Vagina (tissue), 2 donors: Measurements from ENCODE around the gene OSBPL10. TPM values are rescaled to one million over a fixed set of nuclear protein-coding genes. Genes with fewer than 3 reads are reported as not detected.
"Not testable (repeated sequence)": the region's sequence is repeated elsewhere in the genome, so short reads cannot be mapped to it uniquely, and the experiment has no call there.

Experiments
- DNase-seq, 2 donors: peaks; one replicate each; pipeline ENCODE4 v3.0.0-alpha.2; 2017; ENCODE audit errors: extremely low spot score in 2 of 2
- H3K27ac ChIP-seq: fragments of 200-600 bp; sonication (generic); one replicate; pipeline ENCODE4 v1.5.1; 2019
- H3K27me3 ChIP-seq: fragments of 200-600 bp; sonication (generic); one replicate; pipeline ENCODE4 v1.5.1; 2019
- H3K36me3 ChIP-seq, 2 donors: fragments of 200-600 bp; sonication (generic); one replicate each; pipeline ENCODE4 v1.5.1; 2017 to 2019
- H3K4me1 ChIP-seq: fragments of 200-600 bp; sonication (generic); one replicate; pipeline ENCODE4 v1.5.1; 2019
- H3K4me3 ChIP-seq, 2 donors: fragments of 200-600 bp; sonication (generic); 1 replicate in 1 of 2; 2 replicates in 1 of 2; pipeline ENCODE4 v1.5.1; 2016 to 2019
- H3K9me3 ChIP-seq: fragments of 200-600 bp; sonication (generic); one replicate; pipeline ENCODE4 v1.5.1; 2019
- POLR2A ChIP-seq, 2 donors: fragments of 450-650 bp; IDR thresholded peaks; one replicate each; pipeline ENCODE4 v1.6.1; 2017; ENCODE audit warnings: antibody characterized with exemption in 2 of 2, mild to moderate bottlenecking in 2 of 2, moderate library complexity in 2 of 2
- POLR2AphosphoS5 ChIP-seq, 2 donors: sonication (generic); formaldehyde crosslinking; IDR thresholded peaks; one replicate each; pipeline ENCODE4 v1.9.0; 2017; ENCODE audit warnings: antibody characterized with exemption in 2 of 2, mild to moderate bottlenecking in 2 of 2, low read depth in 1 of 2; ENCODE audit not compliant: insufficient read depth in 1 of 2
- intact Hi-C: fragments of 100-400 bp; cut with DNase I; formaldehyde crosslinking; loops from one replicate; pipeline ENCODE4 v1.15.1; 2023
- total RNA-seq: library from RNA; depleted of rRNA; stranded (reverse); fragments of >200 nt; gene quantifications from one replicate; pipeline ENCODE4 v1.2.3, GENCODE V29; 2016
- TF ChIP-seq, protein P1 (sequence below), 3 experiments: fragments of 450-650 bp in 2 of 3; fragments of 200-600 bp in 1 of 3; sonication (generic) in 1 of 3; IDR thresholded peaks; one replicate each; pipeline ENCODE4 v1.5.1; 2017 to 2019; ENCODE audit warnings: antibody characterized with exemption in 3 of 3, mild to moderate bottlenecking in 2 of 3, moderate library complexity in 2 of 3

Gene OSBPL10
- total RNA-seq, 1 donor from 2014 or later = 33.9 TPM

DNA sequence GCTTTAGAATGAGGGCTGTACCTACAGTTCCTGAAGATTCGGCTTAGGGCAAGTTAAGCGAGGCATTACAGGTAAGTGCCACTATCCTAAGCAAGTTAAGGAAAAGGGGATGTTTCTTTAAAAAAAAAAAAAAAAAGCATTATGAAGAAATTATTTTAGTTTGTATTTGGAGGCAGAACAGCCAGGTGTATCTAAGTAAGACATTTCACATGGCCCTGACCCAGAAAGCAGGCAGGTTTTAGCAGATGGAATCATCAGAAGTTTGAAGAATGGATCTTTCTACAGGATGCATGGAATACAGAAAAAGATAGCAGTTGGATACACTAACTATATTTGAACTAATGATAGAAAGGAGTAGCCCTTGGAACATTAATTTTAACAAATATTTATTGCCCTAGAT, 105.6 kb downstream of the OSBPL10 start:
- no peak for DNase-seq
- no peak overlapping the region for H3K27ac ChIP-seq
- no peaks in the 10 kb centered on the region for H3K9me3 ChIP-seq
- no peak overlapping the region for H3K4me3 ChIP-seq
- TF ChIP-seq POLR2A (IDR thresholded peaks at IDR 0.05) (no peak), POLR2AphosphoS5 (IDR thresholded peaks at IDR 0.05; ENCODE audit: insufficient read depth in 1 of 2, low read depth in 1 of 2) (no peak)
- TF ChIP-seq, protein P1, sequence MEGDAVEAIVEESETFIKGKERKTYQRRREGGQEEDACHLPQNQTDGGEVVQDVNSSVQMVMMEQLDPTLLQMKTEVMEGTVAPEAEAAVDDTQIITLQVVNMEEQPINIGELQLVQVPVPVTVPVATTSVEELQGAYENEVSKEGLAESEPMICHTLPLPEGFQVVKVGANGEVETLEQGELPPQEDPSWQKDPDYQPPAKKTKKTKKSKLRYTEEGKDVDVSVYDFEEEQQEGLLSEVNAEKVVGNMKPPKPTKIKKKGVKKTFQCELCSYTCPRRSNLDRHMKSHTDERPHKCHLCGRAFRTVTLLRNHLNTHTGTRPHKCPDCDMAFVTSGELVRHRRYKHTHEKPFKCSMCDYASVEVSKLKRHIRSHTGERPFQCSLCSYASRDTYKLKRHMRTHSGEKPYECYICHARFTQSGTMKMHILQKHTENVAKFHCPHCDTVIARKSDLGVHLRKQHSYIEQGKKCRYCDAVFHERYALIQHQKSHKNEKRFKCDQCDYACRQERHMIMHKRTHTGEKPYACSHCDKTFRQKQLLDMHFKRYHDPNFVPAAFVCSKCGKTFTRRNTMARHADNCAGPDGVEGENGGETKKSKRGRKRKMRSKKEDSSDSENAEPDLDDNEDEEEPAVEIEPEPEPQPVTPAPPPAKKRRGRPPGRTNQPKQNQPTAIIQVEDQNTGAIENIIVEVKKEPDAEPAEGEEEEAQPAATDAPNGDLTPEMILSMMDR (IDR thresholded peaks at IDR 0.05) = no peak
- H3K36me3 ChIP-seq = no peaks in the 10 kb centered on the region
- H3K27me3 ChIP-seq = no peaks in the 10 kb centered on the region
- intact Hi-C loops = no loop called here
- H3K4me1 ChIP-seq = peaks cover 8% of the 10 kb centered on the region

DNA sequence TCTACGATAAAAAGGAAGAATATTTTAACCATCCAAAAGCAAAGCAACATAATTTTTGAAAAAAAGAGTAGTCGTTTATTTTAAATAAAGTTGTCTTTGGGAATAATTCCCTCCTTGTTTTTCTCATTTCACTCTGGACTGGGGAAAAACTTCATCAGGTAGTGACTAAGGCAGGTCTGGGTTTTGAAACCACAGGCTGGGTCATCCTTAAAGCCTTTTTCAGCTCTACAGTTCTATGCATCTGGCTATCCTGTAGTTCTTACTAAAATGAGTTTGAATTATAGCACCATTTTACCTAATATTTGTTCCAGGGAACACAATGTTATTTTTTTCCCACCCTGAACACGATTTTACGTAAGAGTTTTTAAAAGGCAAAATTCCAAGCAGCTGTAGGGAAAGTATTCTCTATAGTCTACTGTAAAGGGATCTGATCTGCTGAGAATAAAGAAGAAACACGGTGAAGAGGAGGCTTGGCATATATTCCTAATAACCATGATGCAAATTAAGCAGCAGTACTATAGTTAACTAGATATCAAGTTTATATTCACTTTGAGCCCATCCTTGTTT, 107.7 kb downstream of the OSBPL10 start:
- no peaks in the 10 kb centered on the region for H3K9me3 ChIP-seq
- H3K4me3 ChIP-seq = no peak overlapping the region
- H3K4me1 ChIP-seq = peaks cover 8% of the 10 kb centered on the region
- no peaks in the 10 kb centered on the region for H3K27me3 ChIP-seq
- H3K36me3 ChIP-seq = no peaks in the 10 kb centered on the region
- DNase-seq = no peak
- intact Hi-C loops = no loop called here
- H3K27ac ChIP-seq = no peak overlapping the region
- TF ChIP-seq POLR2AphosphoS5 (IDR thresholded peaks at IDR 0.05; ENCODE audit: insufficient read depth in 1 of 2, low read depth in 1 of 2) (no peak), POLR2A (IDR thresholded peaks at IDR 0.05) (no peak)
- TF ChIP-seq, protein P1 (IDR thresholded peaks at IDR 0.05) = no peak

DNA sequence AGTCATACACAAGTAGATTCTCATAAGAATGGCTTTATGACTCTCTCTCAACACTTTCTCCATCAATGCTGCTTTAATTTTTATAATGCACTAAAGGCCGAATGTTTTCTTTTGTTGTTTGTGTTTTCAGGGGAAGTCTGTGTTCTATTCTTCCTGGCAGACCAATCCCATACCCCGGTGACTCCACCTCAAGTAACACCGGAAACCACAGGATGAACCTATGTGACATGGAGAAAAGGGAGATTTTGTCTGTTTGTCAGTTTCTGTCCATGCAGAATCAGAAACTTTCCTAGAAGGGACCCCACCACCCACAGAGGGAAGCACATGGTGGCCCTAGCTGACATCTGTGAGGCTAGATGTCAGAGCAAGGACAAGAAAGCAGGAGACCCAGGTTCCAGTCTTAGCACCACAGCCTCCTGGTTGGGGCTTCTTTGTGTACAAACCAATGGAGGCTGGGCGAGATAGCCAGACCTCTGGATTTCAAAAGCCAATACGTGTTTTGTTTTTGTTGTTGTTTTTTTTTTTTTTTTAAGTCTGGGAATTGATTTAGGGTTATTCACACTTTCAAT, 109.0 kb downstream of the OSBPL10 start:
- Histone ChIP-seq H3K27me3 (no peaks in the 10 kb centered on the region), H3K36me3 (no peaks in the 10 kb centered on the region), H3K4me1 (no peaks in the 10 kb centered on the region), H3K27ac (no peak overlapping the region), H3K4me3 (no peak overlapping the region), H3K9me3 (no peaks in the 10 kb centered on the region)
- DNase-seq = no peak
- intact Hi-C loops = no loop called here
- TF ChIP-seq, protein P1 (IDR thresholded peaks at IDR 0.05) = no peak
- TF ChIP-seq POLR2A (IDR thresholded peaks at IDR 0.05) = no peak
- no peak for TF ChIP-seq POLR2AphosphoS5 (IDR thresholded peaks at IDR 0.05; ENCODE audit: insufficient read depth in 1 of 2, low read depth in 1 of 2)

- intact Hi-C loops, H3K27ac ChIP-seq, H3K9me3 ChIP-seq, H3K4me3 ChIP-seq, H3K36me3 ChIP-seq, H3K4me1 ChIP-seq, H3K27me3 ChIP-seq, DNase-seq: not testable (repeated sequence)
Observed at GRCh38 chr3:31870111-31870510, 111.0 kb downstream of the OSBPL10 start.

- Histone ChIP-seq H3K9me3 (no peaks in the 10 kb centered on the region), H3K36me3 (no peaks in the 10 kb centered on the region), H3K4me3 (no peak overlapping the region), H3K4me1 (no peaks in the 10 kb centered on the region), H3K27me3 (no peaks in the 10 kb centered on the region), H3K27ac (no peak overlapping the region)
- no peak for TF ChIP-seq POLR2AphosphoS5 (IDR thresholded peaks at IDR 0.05; ENCODE audit: insufficient read depth in 1 of 2, low read depth in 1 of 2)
- TF ChIP-seq POLR2A (IDR thresholded peaks at IDR 0.05) = no peak
- TF ChIP-seq, protein P1 (IDR thresholded peaks at IDR 0.05) = no peak
- intact Hi-C loops = no loop called here
- DNase-seq = no peak
Observed at GRCh38 chr3:31868236-31868635, 112.8 kb downstream of the OSBPL10 start.
